ENCODE measurements around the gene SCNN1A. TPM values are rescaled to one million over a fixed set of nuclear protein-coding genes. Genes with fewer than 3 reads are reported as not detected.

Gene SCNN1A
- total RNA-seq, 4 donors from 2014 or later: 1.3 to 38.3 (median 7.3) TPM

- Histone ChIP-seq H3K27me3 (no peaks in the 10 kb centered on the region), H3K27ac (no peak overlapping the region), H3K4me1 (no peaks in the 10 kb centered on the region), H3K36me3 (no peaks in the 10 kb centered on the region), H3K9me3 (no peaks in the 10 kb centered on the region), H3K4me3 (no peak overlapping the region)
- intact Hi-C loops (cut with DNase I; ENCODE audit: low total_unique reads): loop anchor here (5.0 kb wide), 1 partner anchor 117 kb away; no protein-coding TSS in a partner anchor
- TF ChIP-seq, protein P1, sequence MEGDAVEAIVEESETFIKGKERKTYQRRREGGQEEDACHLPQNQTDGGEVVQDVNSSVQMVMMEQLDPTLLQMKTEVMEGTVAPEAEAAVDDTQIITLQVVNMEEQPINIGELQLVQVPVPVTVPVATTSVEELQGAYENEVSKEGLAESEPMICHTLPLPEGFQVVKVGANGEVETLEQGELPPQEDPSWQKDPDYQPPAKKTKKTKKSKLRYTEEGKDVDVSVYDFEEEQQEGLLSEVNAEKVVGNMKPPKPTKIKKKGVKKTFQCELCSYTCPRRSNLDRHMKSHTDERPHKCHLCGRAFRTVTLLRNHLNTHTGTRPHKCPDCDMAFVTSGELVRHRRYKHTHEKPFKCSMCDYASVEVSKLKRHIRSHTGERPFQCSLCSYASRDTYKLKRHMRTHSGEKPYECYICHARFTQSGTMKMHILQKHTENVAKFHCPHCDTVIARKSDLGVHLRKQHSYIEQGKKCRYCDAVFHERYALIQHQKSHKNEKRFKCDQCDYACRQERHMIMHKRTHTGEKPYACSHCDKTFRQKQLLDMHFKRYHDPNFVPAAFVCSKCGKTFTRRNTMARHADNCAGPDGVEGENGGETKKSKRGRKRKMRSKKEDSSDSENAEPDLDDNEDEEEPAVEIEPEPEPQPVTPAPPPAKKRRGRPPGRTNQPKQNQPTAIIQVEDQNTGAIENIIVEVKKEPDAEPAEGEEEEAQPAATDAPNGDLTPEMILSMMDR (IDR thresholded peaks at IDR 0.05): no peak
- TF ChIP-seq POLR2A (IDR thresholded peaks at IDR 0.05): no peak
- DNase-seq: no peak
Observed at GRCh38 chr12:6420364-6420763, 45.0 kb upstream of the SCNN1A start.

- Histone ChIP-seq H3K9me3 (no peaks in the 10 kb centered on the region), H3K4me1 (no peaks in the 10 kb centered on the region), H3K27ac (no peak overlapping the region), H3K36me3 (no peaks in the 10 kb centered on the region), H3K4me3 (no peak overlapping the region), H3K27me3 (no peaks in the 10 kb centered on the region)
- DNase-seq: no peak
- intact Hi-C loops (cut with DNase I; ENCODE audit: low total_unique reads): no loop called here
- no peak for TF ChIP-seq POLR2A (IDR thresholded peaks at IDR 0.05)
- TF ChIP-seq, protein P1 (IDR thresholded peaks at IDR 0.05): no peak
Observed at GRCh38 chr12:6418796-6419195, 43.4 kb upstream of the SCNN1A start.

DNA sequence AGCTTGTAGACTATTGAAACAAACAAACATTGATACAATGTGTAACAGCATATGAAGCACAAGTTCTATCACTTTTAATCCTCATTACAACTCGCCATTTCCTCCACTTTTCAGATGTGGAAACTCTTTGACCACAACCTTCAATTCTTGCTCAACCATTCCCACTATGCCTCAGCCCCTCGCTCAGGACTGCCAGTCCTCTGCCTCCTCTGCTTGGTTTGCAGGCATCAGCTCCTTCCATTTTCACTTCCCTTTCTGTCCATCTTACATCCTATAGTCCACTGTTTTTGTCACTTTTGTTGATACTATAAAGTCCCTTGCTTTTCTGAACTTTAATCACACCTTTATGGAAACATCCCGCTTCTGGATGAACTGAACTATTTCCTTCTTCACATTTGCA, 41.2 kb upstream of the SCNN1A start:
- Histone ChIP-seq H3K9me3 (no peaks in the 10 kb centered on the region), H3K36me3 (no peaks in the 10 kb centered on the region), H3K27ac (no peak overlapping the region), H3K4me3 (no peak overlapping the region), H3K4me1 (no peaks in the 10 kb centered on the region), H3K27me3 (no peaks in the 10 kb centered on the region)
- no peak for TF ChIP-seq POLR2A (IDR thresholded peaks at IDR 0.05)
- TF ChIP-seq, protein P1 (IDR thresholded peaks at IDR 0.05): no peak
- DNase-seq: no peak
- intact Hi-C loops (cut with DNase I; ENCODE audit: low total_unique reads): no loop called here

DNA sequence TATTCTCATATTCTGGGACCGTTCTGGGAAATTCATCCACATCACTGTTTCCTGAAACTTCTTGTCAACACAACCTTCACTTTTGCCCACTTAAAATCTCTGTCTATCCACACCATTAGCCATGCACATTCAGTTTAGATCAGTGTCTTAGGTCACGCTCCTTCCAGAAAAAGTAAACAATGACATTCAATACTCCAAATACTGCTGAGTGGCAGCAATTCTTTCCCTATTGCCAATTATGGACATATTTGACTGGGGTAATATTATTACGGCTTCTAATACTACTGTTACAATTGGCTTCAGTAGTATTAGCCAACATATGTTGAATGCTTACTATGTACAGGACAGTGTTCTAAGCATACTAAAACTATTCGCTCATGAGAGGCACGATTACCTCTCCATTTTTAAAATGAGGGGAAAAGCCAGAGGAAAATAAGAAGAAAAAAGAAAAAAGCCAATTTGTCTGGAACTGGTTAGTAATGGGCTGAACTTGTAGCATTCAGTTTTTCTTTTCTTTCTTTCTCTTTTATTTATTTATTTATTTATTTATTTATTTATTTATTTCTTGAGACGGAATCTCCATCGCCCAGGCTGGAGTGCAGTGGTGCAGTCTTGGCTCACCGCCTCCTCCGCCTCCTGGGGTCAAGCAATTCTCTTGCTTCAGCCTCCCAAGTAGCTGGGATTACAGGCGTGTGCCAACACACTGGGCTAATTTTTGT, 32.0 kb upstream of the SCNN1A start:
- no peak for TF ChIP-seq POLR2A (IDR thresholded peaks at IDR 0.05)
- TF ChIP-seq, protein P1 (IDR thresholded peaks at IDR 0.05): no peak
- no peak for DNase-seq

DNA sequence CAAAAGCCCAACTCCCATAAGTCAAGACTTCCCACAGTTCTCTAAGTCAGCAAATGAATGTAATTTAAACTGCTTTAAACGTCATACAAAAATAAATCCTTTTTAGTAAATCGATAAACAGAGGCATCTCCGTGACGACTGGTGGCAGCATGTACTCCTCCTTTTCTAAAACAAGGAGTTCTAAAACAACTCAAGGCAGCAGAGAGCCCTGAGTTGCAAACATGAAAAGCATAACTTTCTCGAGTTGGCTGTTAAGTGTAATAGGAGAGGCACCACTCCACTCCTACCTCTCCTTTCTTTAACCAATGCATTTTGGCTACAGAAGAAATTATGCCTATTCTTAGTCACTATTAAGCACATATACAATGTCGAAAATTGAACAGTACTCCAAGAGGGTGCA, 30.6 kb upstream of the SCNN1A start:
- Histone ChIP-seq H3K27ac (peak overlapping the region in 1 of 2 donors; percentile 75), H3K4me1 (no peaks in the 10 kb centered on the region), H3K9me3 (no peaks in the 10 kb centered on the region), H3K4me3 (no peak overlapping the region), H3K36me3 (no peaks in the 10 kb centered on the region), H3K27me3 (no peaks in the 10 kb centered on the region)
- no peak for TF ChIP-seq POLR2A (IDR thresholded peaks at IDR 0.05)
- TF ChIP-seq, protein P1 (IDR thresholded peaks at IDR 0.05): no peak
- DNase-seq: no peak
- intact Hi-C loops (cut with DNase I; ENCODE audit: low total_unique reads): no loop called here

More for the DNA sequence above, 32.0 kb upstream of the SCNN1A start:
- H3K27me3 ChIP-seq: no peaks in the 10 kb centered on the region
- no peak overlapping the region for H3K4me3 ChIP-seq
- intact Hi-C loops (cut with DNase I; ENCODE audit: low total_unique reads): no loop called here
- no peaks in the 10 kb centered on the region for H3K9me3 ChIP-seq
- H3K36me3 ChIP-seq: no peaks in the 10 kb centered on the region
- no peak overlapping the region for H3K27ac ChIP-seq
- no peaks in the 10 kb centered on the region for H3K4me1 ChIP-seq
